HL-60 (cell line): Measurements from ENCODE around the gene DYNC1LI1.
A peak's percentile ranks its signal among the peaks of the same experiment; 100 is the strongest.

Experiments used
- DNase-seq, 2 experiments: peaks; one replicate each; pipeline ENCODE4 v3.0.0-alpha.2; 2010 to 2020; ENCODE audit warnings: low read depth in 1 of 2, low spot score in 1 of 2
- H3K27ac ChIP-seq: fragments of 250-450 bp; sonication (Bioruptor Pico); replicated peaks from 2 replicates; pipeline ENCODE4 v1.5.1; 2020; ENCODE audit warnings: mild to moderate bottlenecking, moderate library complexity
- H3K27me3 ChIP-seq: fragments of 250-450 bp; sonication (Bioruptor Pico); 2 replicates; pipeline ENCODE4 v1.5.1; 2021; ENCODE audit warnings: mild to moderate bottlenecking, moderate library complexity; ENCODE audit not compliant: insufficient read depth, poor library complexity, severe bottlenecking
- H3K4me3 ChIP-seq: replicated peaks from 2 replicates; pipeline ENCODE4 v1.5.1; 2011; ENCODE audit warnings: mild to moderate bottlenecking, control low read depth, low read length; ENCODE audit not compliant: insufficient read depth
- GABPA ChIP-seq: IDR thresholded peaks from 2 replicates; pipeline ENCODE4 v1.6.1; 2012; ENCODE audit warnings: low read depth
- POLR2AphosphoS5 ChIP-seq: IDR thresholded peaks from 2 replicates; pipeline ENCODE4 v1.6.1; 2012; ENCODE audit warnings: low read depth
- SPI1 ChIP-seq: IDR thresholded peaks from 2 replicates; pipeline ENCODE4 v1.6.1; 2012; ENCODE audit warnings: low read depth, mild to moderate bottlenecking, borderline replicate concordance
- TF ChIP-seq, protein P1 (sequence below): IDR thresholded peaks from one replicate; pipeline ENCODE4 v1.5.1; 2011; ENCODE audit warnings: low read length, control low read depth, inconsistent platforms; ENCODE audit not compliant: insufficient read depth
- TF ChIP-seq, protein P2 (sequence below): IDR thresholded peaks from 2 replicates; pipeline ENCODE4 v1.6.1; 2012; ENCODE audit warnings: low read depth; ENCODE audit not compliant: insufficient replicate concordance

The DYNC1LI1 gene

DNA sequence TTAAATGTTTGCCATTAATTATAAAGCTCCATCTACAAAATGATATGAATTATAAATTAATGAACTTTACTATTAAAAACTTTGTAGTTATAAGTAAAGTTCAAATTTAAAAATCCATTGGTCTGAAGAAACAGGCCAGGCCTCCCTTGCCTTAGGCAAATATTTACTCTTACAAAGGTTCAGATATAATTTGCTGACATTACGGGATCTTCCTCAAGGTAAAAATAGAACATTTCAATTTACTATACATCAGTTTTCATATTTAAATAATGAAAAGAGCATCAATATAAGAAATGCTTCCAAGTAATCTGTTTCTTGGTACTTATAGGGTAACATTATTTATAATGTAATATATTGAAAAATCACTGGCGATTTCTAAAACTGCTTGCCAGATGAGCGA, 71.7 kb downstream of the DYNC1LI1 start:
- TF ChIP-seq GABPA (no peak), POLR2AphosphoS5 (no peak), SPI1 (no peak)
- TF ChIP-seq, protein P1, sequence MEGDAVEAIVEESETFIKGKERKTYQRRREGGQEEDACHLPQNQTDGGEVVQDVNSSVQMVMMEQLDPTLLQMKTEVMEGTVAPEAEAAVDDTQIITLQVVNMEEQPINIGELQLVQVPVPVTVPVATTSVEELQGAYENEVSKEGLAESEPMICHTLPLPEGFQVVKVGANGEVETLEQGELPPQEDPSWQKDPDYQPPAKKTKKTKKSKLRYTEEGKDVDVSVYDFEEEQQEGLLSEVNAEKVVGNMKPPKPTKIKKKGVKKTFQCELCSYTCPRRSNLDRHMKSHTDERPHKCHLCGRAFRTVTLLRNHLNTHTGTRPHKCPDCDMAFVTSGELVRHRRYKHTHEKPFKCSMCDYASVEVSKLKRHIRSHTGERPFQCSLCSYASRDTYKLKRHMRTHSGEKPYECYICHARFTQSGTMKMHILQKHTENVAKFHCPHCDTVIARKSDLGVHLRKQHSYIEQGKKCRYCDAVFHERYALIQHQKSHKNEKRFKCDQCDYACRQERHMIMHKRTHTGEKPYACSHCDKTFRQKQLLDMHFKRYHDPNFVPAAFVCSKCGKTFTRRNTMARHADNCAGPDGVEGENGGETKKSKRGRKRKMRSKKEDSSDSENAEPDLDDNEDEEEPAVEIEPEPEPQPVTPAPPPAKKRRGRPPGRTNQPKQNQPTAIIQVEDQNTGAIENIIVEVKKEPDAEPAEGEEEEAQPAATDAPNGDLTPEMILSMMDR: no peak
- TF ChIP-seq, protein P2, sequence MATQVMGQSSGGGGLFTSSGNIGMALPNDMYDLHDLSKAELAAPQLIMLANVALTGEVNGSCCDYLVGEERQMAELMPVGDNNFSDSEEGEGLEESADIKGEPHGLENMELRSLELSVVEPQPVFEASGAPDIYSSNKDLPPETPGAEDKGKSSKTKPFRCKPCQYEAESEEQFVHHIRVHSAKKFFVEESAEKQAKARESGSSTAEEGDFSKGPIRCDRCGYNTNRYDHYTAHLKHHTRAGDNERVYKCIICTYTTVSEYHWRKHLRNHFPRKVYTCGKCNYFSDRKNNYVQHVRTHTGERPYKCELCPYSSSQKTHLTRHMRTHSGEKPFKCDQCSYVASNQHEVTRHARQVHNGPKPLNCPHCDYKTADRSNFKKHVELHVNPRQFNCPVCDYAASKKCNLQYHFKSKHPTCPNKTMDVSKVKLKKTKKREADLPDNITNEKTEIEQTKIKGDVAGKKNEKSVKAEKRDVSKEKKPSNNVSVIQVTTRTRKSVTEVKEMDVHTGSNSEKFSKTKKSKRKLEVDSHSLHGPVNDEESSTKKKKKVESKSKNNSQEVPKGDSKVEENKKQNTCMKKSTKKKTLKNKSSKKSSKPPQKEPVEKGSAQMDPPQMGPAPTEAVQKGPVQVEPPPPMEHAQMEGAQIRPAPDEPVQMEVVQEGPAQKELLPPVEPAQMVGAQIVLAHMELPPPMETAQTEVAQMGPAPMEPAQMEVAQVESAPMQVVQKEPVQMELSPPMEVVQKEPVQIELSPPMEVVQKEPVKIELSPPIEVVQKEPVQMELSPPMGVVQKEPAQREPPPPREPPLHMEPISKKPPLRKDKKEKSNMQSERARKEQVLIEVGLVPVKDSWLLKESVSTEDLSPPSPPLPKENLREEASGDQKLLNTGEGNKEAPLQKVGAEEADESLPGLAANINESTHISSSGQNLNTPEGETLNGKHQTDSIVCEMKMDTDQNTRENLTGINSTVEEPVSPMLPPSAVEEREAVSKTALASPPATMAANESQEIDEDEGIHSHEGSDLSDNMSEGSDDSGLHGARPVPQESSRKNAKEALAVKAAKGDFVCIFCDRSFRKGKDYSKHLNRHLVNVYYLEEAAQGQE: no peak
- Histone ChIP-seq H3K27me3 (no peaks in the 10 kb centered on the region), H3K27ac (no peak overlapping the region), H3K4me3 (no peak overlapping the region)
- DNase-seq: no peak

DNA sequence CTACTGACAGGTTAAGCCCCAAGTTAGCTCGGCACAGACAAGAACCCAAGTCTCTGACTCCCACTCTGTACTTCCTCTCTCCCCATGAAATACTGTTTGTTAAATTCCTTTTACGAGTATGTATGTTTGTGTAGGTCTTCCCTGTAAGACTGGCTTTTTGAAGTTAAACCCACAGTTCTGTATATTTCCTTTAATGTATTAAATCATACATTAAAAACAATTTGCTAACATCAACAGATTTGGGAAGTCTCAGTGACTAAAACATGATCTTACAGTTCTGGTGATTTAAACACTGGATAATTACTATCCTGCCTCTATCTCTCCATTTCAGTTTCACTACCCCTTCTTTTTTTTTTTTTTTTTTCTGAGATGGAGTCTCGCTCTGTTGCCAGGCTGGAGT, 72.4 kb downstream of the DYNC1LI1 start:
- no peak for DNase-seq
- H3K27me3 ChIP-seq: no peaks in the 10 kb centered on the region
- no peak overlapping the region for H3K4me3 ChIP-seq
- TF ChIP-seq SPI1: peak; percentile 55
- TF ChIP-seq POLR2AphosphoS5: no peak
- no peak overlapping the region for H3K27ac ChIP-seq

DNA sequence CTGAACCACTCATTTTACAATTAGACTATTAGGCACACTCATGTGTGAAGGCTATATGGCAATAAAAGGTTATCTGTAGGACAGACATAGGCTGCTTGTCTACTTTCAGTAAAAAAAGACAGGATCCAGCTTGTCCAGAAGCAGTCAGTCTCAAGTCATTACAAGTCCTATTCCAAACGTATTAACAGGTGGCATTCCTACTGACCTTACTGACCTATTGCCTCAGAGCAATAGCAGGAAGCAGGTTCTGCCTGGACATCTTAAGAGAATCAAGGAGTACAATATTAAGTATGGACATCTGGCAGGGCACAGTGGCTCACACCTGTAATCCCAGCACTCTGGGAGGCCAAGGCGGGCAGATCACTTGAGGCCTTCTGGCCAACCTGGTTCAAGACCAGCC, 75.0 kb downstream of the DYNC1LI1 start:
- Histone ChIP-seq H3K27ac (no peak overlapping the region), H3K27me3 (no peaks in the 10 kb centered on the region), H3K4me3 (no peak overlapping the region)
- no peak for DNase-seq
- no peak for TF ChIP-seq SPI1
- no peak for TF ChIP-seq POLR2AphosphoS5
- TF ChIP-seq GABPA: no peak
- TF ChIP-seq, protein P2: no peak
- TF ChIP-seq, protein P1: no peak

DNA sequence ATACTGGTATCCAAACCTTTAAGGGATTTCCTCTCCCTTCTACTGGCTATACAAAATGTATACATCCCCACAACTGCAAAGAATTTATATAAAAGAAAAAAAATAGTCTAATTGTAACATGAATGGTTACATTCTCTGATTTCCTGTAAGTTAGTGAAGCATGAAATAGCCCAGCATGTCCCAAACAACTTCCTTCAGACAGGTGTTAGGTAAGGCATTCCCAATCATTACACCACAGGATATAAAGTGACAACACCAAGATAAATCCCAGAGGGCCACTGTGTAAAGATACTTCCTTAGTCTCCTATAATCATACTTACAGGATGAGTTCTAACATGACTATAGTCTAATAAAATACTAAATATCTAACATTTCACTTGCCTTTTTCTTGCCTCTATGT, 75.6 kb downstream of the DYNC1LI1 start:
- TF ChIP-seq, protein P1: no peak
- TF ChIP-seq SPI1: no peak
- TF ChIP-seq POLR2AphosphoS5: no peak
- TF ChIP-seq, protein P2: no peak
- no peak for TF ChIP-seq GABPA
- Histone ChIP-seq H3K27ac (no peak overlapping the region), H3K4me3 (no peak overlapping the region), H3K27me3 (no peaks in the 10 kb centered on the region)
- DNase-seq: no peak
